ENCODE results near the gene CLCN6. TPM values are rescaled to one million over a fixed set of nuclear protein-coding genes. Genes with fewer than 3 reads are reported as not detected.

Gene CLCN6
- total and polyA plus RNA-seq, 2 donors (not counting 1 experiment from before 2014, with no cell fraction given) = 35.0 to 99.8 TPM

DNA sequence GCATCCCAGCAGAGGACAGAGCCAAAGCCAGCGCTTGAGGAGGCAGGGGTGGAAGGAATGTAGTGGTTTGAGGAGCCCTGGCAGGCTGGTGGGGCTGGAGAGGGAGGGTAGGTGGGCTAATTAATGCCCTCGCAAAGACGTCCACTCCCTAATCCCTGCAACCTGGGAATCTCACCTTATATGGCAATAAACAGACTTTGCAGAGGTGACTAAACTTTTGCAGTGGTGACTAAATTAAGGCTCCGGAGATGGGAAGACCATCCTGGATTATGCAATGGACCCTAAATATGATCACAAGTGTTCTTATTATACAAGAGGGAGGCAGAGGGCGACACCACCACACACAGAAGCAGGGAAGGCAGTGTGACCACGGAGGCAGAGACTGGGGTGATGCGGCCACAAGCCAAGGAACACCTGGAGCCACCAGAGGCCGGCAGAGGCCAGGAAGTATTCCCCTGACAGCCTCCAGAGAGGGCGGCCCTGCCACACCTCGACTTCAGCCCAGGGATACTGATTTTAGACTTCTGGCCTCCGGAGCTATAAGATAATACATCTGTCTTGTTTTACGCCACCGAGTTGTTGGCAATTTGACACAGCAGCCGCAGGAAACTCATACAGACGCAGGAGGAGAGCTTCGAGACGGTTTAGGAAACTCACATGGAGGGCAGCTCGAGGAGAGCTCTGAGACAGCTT lies 75.9 kb downstream of the CLCN6 start:
- no peaks in the 10 kb centered on the region for H4K20me1 ChIP-seq (ENCODE audit: control insufficient read depth, insufficient read depth, low read length, poor library complexity, severe bottlenecking)
- H3K4me1 ChIP-seq (ENCODE audit: control insufficient read depth in 2 of 2, insufficient read depth in 2 of 2, low read length in 2 of 2) = no peaks in the 10 kb centered on the region
- DNase-seq = no peak
- Mint-ChIP-seq H3K4me3 (no peak overlapping the region), H3K4me1 (no peaks in the 10 kb centered on the region), H3K27ac (no peak overlapping the region), H3K9me3 (ENCODE audit: insufficient read depth) (no peaks in the 10 kb centered on the region), H3K27me3 (peaks cover 12% of the 10 kb centered on the region)
- H3K4me3 ChIP-seq (ENCODE audit: control extremely low read depth in 1 of 5, extremely low read depth in 1 of 5, insufficient read depth in 1 of 5, low read depth in 2 of 5, low read length in 4 of 5) = no peak overlapping the region
- TF ChIP-seq, protein P1, sequence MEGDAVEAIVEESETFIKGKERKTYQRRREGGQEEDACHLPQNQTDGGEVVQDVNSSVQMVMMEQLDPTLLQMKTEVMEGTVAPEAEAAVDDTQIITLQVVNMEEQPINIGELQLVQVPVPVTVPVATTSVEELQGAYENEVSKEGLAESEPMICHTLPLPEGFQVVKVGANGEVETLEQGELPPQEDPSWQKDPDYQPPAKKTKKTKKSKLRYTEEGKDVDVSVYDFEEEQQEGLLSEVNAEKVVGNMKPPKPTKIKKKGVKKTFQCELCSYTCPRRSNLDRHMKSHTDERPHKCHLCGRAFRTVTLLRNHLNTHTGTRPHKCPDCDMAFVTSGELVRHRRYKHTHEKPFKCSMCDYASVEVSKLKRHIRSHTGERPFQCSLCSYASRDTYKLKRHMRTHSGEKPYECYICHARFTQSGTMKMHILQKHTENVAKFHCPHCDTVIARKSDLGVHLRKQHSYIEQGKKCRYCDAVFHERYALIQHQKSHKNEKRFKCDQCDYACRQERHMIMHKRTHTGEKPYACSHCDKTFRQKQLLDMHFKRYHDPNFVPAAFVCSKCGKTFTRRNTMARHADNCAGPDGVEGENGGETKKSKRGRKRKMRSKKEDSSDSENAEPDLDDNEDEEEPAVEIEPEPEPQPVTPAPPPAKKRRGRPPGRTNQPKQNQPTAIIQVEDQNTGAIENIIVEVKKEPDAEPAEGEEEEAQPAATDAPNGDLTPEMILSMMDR (IDR thresholded peaks at IDR 0.05) = no peak
- TF ChIP-seq EZH2 (IDR thresholded peaks at IDR 0.05; ENCODE audit: borderline replicate concordance, insufficient read depth, low read depth, low read length, poor library complexity, severe bottlenecking) = no peak
- H3K27me3 ChIP-seq (replicated peaks in 1 of 4; ENCODE audit: control extremely low read depth in 1 of 4, control insufficient read depth in 3 of 4, insufficient read depth in 4 of 4, low read length in 3 of 4) = peaks cover 0 to 8% (median 0%) of the 10 kb centered on the region in 4 experiments
- no peak overlapping the region for H3K27ac ChIP-seq (ENCODE audit: low read length in 2 of 2)
- WGBS (ENCODE audit: insufficient coverage) = 90% methylated on average over 11 of the region's 18 CpGs
- no peak overlapping the region for H2AFZ ChIP-seq (ENCODE audit: insufficient read depth, low read depth, low read length, poor library complexity, severe bottlenecking)
- H3K9ac ChIP-seq (ENCODE audit: low read length) = no peak overlapping the region
- H3K36me3 ChIP-seq (replicated peaks in 1 of 2; ENCODE audit: control extremely low read depth in 1 of 2, control insufficient read depth in 1 of 2, extremely low read depth in 1 of 2, insufficient read depth in 2 of 2, low read length in 1 of 2) = no peaks in the 10 kb centered on the region
- peaks cover 0 to 3% (median 0%) of the 10 kb centered on the region in 3 donors for H3K9me3 ChIP-seq (ENCODE audit: control extremely low read depth in 1 of 3, control insufficient read depth in 2 of 3, insufficient read depth in 1 of 3, low read length in 2 of 3)
- intact Hi-C loops (cut with micrococcal nuclease) = no loop called here
- H3K79me2 ChIP-seq (ENCODE audit: control insufficient read depth, insufficient read depth, low read length) = no peaks in the 10 kb centered on the region
- ChIA-PET POLR2A (no interaction called here), CTCF (no interaction called here)
- no peak overlapping the region for H3K4me2 ChIP-seq (replicated peaks; ENCODE audit: low read depth, low read length, poor library complexity, severe bottlenecking)
- ATAC-seq (ENCODE audit: low read depth) = no peak

DNA sequence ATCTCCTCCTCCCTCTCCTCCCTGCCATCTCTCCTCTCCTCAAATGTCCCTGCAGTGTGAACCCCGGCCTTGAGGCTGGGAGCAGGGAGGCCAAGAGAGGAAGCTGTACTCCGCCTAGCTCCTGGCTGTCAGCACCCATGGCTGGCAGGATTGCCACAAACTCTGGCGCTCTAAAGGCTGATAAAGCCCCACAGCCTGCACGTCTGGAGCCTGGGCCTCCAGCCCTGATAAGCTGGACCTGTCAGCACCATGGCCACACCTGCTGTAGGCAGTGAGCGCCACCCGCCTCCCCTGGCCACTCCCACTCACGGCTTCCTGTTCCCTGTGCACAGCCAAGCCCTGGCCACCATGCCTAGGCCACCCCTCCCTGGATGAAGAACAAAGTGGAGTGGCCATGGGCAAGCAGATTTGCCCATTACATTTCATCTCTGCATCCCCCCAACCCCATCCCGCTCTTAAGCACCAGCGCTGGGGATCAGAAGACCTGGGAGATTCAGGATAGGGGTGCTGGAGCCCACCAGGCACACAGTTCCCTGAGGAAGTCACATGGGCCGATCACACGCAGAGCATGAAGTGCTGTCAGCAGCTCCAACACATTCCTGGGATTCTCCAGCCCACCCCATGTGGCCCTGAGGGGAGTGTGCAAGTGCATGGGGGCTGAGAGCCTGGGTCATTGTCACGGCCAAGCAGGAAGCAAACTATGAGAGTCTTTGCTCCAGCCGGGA lies 77.0 kb downstream of the CLCN6 start:
- H3K9ac ChIP-seq (ENCODE audit: low read length) = no peak overlapping the region
- TF ChIP-seq, protein P1 (IDR thresholded peaks at IDR 0.05) = no peak
- H3K9me3 Mint-ChIP-seq (ENCODE audit: insufficient read depth) = no peaks in the 10 kb centered on the region
- CTCF ChIA-PET = no interaction called here
- POLR2A ChIA-PET = no interaction called here
- H3K36me3 ChIP-seq (replicated peaks in 1 of 2; ENCODE audit: control extremely low read depth in 1 of 2, control insufficient read depth in 1 of 2, extremely low read depth in 1 of 2, insufficient read depth in 2 of 2, low read length in 1 of 2) = no peaks in the 10 kb centered on the region
- no peaks in the 10 kb centered on the region for H3K4me1 Mint-ChIP-seq
- H3K4me3 ChIP-seq (ENCODE audit: control extremely low read depth in 1 of 5, extremely low read depth in 1 of 5, insufficient read depth in 1 of 5, low read depth in 2 of 5, low read length in 4 of 5) = no peak overlapping the region
- peaks cover 0 to 3% (median 0%) of the 10 kb centered on the region in 3 donors for H3K9me3 ChIP-seq (ENCODE audit: control extremely low read depth in 1 of 3, control insufficient read depth in 2 of 3, insufficient read depth in 1 of 3, low read length in 2 of 3)
- no peak overlapping the region for H3K4me3 Mint-ChIP-seq
- H3K27me3 Mint-ChIP-seq = peaks cover 7% of the 10 kb centered on the region
- H3K4me1 ChIP-seq (ENCODE audit: control insufficient read depth in 2 of 2, insufficient read depth in 2 of 2, low read length in 2 of 2) = no peaks in the 10 kb centered on the region
- H4K20me1 ChIP-seq (ENCODE audit: control insufficient read depth, insufficient read depth, low read length, poor library complexity, severe bottlenecking) = no peaks in the 10 kb centered on the region
- DNase-seq (no peak), ATAC-seq (ENCODE audit: low read depth) (no peak)
- no peak overlapping the region for H3K27ac Mint-ChIP-seq
- H3K27ac ChIP-seq (ENCODE audit: low read length in 2 of 2) = no peak overlapping the region
- H2AFZ ChIP-seq (ENCODE audit: insufficient read depth, low read depth, low read length, poor library complexity, severe bottlenecking) = no peak overlapping the region
- peaks cover 0 to 8% (median 0%) of the 10 kb centered on the region in 4 experiments for H3K27me3 ChIP-seq (replicated peaks in 1 of 4; ENCODE audit: control extremely low read depth in 1 of 4, control insufficient read depth in 3 of 4, insufficient read depth in 4 of 4, low read length in 3 of 4)
- WGBS (ENCODE audit: insufficient coverage) = 60% methylated on average over 10 of the region's 13 CpGs
- no peak overlapping the region for H3K4me2 ChIP-seq (replicated peaks; ENCODE audit: low read depth, low read length, poor library complexity, severe bottlenecking)
- intact Hi-C loops (cut with micrococcal nuclease) = no loop called here
- H3K79me2 ChIP-seq (ENCODE audit: control insufficient read depth, insufficient read depth, low read length) = no peaks in the 10 kb centered on the region

Measured in B cell (primary cell).